ENCODE data around the gene FGF3.

Gene FGF3

GRCh38 chr11:69760319-69760718 lies 58.9 kb downstream of the FGF3 start:
- no peak for FAIRE-seq

All from G401.6 (cell line).